ENCODE results near the gene SCLT1.
A peak's percentile ranks its signal among the peaks of the same experiment; 100 is the strongest.

SCLT1 gene

DNA sequence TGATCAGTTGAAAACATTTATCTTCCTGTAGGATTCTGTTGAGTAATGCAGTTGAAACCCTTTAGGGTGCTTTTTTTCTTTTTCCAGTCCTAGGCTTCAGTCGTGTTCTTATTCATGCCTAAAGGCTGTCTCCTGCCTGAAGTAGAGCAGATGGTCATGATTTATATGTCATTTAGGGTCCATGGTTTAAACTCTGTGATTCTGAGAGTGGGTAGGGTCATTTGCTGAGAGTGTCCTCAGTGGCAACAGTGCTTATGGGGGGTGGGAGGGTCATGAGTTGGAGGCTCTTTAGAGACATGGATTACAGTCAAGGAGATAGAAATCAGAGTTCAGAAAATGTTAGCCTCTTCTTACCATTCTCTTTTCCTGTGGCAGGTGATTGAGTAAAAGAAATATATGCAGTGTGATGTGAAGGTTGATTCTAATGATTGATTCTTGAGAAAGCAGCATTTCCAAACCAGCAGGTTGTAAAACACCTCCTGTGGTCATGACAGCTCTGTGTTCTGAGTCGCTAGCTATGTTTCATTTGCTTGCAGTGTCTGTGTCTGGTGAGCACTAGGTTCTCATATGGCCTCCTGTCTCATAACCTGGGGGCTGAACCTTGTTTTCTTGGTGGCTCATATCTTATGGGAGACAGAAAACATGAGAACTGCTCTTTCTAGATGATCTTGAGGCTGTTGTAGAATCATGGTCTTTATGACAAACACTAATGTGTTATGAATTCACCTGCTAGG is 223.4 kb downstream of the SCLT1 start:
- DNase-seq (ENCODE audit: low spot score), result no peak

DNA sequence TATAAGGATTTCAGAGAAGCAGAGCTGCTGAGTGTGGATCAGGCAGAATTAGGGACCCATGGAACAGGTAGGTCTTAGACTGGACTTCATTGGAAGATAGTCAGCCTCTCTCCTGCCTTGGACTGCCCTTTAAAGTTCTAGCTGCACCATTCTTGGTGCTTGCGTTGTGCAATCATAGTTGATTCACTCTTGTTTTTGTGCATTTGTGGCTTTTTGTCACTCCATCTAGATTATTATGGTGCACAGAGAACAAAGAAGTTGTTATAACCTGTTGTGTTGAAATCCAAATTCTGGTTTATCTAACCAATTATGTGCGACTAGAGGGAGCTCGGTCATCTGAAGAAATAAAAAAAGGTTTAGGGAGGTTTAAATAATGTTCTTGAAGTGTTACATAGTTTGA is 224.6 kb downstream of the SCLT1 start:
- no peak for DNase-seq (ENCODE audit: low spot score)

DNA sequence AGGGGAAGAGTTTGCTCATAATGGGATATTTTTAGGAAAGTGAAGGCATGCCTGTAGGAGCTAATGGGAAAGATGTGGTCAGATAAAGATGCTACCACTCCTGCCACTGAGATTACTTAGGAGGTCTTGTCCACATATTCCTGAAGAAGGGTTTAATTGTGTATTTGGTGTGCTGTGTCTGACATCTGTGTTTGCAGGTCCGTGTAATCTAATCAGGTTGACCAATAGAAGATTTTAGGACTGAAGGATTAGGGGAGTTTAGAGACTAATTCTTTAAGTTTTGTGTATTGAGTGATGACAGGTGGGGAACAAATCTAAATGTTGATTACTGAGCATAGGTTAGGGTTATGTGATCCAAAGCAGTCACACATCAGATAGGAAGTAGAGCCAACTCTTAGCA is 226.6 kb downstream of the SCLT1 start:
- no peak for DNase-seq (ENCODE audit: low spot score)

DNA sequence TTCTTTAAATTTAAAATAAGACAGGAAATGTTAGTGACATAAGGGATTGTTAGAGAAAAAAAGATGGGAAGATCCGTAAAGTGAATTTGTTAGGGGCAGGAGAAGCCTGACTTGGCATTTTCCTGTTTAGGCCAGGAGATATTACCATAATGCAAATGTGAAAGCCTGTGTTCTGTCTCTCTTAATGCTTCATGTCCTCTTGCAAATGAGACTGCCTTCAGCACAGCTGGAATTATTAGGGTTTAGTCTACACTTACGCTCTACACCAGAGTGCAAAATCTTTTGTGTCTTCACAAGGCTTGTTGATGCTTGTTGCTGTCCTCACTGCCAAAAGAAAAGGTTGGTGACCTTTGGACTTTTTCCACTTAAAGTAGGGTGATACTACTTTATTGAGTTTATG is 227.1 kb downstream of the SCLT1 start:
- no peak for DNase-seq (ENCODE audit: low spot score)

DNA sequence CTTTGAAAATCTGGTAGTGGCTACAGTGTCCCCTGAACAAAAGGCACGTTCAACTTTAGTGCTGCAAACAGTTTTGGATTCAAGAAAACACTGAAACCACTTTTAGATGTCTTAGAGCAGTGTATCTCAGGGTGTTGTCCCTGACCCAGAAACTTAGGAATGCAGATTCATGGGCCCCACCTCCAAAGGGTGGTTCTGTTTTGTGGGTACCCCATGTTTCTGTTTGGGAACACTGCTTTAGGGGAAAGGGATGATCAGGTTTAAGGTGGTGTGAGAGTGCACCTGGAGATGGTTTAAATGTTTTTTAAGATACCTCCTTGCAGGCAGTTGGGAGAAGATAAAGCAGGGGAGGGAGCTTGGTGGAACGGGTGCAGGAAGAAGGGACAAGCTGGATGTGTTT is 228.2 kb downstream of the SCLT1 start:
- no peak for DNase-seq (ENCODE audit: low spot score)

DNA sequence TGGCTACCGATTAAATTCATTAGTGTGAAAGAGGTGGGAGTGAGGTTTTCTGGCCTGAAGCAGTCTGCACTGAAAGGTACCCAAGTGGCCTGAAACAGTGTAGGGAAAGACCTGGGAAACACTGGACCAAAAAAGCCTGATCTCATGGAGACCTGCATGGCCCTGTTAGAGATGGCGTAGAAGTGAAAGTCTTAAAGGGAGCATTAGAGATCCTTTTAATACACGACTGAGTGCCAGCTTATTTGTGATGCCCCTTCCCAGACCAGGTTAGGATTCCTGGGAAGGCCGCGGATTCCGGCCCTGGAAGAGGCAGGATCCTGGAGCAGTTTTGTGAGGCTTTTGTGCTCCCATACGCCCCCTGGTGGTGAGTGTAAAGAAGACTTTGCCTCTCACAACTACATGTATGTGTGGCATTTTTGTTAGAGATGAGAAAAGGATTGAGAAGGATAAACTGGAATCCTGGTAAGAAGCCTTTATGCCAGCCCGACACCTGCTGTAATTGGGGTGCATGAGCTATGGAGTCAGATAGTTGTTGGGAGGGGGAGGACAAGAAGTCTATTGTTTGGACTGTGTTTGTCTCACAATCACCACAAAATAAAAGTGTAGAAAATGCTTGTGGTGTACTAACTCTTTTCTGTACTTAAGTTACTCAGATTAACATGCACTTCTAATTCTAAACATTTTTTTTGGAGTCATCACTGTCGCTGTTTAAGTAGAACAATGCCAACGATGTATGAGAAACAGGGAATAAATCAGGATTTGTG is 229.8 kb downstream of the SCLT1 start:
- DNase-seq (ENCODE audit: low spot score), result peak; percentile 83

DNA sequence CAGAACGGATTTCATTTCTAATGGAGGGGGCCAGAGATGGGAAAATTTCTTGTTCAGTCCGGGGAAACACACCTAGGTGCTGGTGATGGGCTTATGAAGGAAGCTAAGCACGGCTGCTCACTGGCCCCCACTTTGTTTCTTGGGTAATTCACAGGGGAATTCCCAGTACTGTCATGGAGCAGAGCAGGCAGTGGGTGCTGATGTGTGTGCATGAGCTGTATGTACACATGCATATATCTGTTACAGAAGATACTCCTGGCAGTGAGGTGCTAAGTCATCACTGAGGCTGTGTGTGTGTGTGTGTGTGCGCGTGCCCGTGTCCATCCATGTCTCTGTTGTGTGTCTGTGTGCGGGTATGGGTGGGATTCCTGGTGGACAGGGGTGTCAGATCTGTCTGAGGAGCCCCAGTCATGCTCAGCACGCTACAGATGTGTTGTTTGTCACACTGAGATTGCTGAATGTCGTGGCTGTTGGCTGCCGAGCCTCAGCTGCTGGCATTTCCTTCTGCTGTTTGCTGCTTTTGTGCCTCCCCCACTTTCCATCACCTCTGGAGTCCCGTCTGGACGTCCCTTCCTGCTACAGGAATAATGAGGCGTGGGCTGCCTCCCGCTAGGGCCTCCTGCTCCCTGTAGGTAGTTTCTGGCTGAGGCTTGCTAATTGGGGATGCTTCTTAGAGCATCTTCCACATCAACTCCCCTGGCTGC is 230.6 kb downstream of the SCLT1 start:
- DNase-seq (ENCODE audit: low spot score), result no peak

DNA sequence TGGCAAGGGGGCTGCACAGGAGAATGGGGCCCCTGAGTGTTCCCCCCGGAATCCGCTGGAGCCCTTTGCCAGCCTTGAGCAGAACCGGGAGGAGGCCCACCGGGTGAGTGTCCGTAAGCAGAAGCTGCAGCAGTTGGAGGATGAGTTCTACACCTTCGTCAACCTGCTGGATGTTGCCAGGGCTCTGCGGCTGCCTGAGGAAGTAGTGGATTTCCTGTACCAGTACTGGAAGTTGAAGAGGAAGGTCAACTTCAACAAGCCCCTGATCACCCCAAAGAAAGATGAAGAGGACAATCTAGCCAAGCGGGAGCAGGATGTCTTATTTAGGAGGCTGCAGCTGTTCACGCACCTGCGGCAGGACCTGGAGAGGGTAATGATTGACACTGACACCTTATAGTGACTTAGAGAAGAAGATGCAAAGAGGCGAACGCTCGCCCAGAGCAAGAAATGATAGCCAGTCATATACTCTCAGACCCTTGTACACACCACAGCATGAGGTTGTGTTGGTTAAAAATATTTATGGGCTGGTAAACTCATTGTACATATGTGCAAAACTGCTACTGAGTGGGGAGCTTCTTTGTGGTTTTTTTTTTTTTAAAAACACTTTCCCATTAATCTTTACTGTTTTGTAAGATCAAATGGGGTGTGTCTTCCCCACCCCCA is 231.4 kb downstream of the SCLT1 start:
- no peak for DNase-seq (ENCODE audit: low spot score)

DNA sequence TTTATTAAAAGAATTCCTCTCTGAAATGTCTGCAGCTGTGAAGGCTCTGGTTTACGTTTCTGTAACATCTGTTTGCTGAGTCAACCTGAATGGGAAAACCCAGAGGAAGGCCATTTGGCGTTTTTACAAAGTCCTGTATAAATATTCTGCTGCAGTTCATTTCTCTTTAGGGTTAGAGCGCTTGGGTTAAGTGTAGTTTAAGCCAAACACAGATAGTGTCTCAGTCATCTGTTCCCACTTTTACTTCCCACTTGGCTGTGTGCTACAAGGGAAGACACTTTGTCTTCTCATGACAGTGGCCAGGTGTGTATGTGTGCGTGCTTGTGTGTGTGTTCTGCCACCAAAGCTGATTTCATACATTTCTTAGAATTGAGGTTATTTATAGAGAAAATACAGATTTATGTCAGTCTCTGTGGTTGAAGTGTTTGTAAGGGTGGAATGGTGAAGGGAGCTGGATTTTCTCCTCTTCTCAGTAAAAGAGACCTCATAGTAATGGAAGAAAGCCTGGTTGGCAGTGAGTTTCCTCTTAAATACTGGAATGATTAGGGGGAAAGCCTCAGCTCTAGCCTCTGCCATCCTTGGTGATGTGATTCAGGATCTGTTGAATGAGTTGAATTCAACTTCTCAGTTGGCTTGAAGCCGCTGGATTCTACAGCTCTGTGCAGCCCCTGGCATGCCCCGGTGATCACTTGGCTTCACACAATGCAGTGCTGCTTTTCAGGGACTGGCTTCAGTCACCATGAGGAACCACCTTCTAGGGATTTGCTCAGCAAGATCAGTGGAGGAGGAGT is 233.3 kb downstream of the SCLT1 start:
- no peak for DNase-seq (ENCODE audit: low spot score)

DNA sequence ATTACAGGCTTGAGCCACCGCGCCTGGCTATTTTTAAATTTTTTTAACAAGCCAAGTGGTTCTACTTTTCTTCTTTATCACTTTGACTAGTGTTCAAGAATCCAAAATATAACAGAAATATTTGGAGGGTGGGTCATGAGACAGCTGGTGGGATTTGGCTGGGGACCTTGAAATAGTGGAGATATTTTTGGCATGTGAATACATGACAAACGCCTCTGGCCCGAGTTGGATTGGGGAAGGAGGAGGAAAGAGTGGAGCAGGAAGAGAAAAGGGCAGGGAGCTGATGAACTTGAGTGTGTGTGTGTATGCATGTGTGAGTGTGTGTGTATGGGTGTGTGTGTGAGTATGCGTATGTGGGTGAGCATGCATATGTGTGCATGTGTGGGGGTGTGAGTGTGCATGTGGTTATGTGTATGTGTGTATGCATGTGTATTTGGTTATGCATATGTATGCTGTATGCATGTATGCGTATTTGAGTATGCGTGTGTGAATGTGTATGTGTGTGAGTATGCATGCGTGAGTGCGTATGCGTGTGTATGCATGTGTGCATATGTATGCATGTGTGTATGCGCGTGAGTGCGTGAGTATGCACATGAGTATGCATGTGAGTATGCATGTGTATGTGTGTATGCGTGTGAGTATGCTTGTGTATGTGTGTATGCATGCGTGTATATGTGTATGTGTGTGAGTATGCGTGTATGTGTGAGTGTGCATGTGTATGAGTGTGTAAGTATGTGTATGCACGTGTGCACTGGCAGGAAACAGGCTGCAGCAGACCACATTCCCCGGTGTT is 234.3 kb downstream of the SCLT1 start:
- DNase-seq (ENCODE audit: low spot score), result no peak

DNA sequence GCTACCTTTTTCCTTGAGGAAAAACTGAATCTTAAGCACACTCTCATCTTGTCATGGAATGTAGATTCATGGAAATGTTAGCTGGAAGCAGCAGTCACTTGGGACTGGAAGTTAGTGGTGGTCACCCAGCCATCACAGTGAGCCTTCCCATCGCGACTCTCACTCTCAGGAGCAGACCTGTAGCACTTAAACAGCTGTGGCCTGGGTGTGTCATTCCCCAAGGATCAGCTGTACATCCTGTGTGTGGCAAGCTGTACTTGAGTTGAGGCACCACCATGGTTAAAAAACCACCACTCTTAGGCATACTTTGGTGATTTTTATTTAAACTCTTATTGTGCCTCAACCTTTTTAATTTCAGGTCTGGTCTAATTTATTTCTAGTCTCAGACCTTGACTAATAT is 237.1 kb downstream of the SCLT1 start:
- DNase-seq (ENCODE audit: low spot score), result no peak

DNA sequence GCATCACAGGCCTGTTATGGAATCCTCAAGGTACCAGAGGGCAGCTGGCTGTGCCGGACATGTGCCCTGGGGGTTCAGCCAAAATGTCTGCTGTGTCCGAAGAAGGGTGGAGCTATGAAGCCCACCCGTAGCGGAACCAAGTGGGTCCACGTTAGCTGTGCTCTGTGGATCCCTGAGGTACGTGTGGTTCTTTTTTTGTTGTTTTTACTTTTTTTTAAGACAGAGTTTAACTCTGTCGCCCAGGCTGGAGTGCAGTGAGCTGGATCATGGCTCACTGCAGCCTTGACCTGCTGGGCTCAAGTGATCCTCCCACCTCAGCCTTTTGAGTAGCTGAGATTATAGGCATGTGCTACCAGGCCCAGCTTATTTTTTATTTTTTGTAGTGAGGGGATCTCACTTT is 237.7 kb downstream of the SCLT1 start:
- DNase-seq (ENCODE audit: low spot score), result no peak

DNA sequence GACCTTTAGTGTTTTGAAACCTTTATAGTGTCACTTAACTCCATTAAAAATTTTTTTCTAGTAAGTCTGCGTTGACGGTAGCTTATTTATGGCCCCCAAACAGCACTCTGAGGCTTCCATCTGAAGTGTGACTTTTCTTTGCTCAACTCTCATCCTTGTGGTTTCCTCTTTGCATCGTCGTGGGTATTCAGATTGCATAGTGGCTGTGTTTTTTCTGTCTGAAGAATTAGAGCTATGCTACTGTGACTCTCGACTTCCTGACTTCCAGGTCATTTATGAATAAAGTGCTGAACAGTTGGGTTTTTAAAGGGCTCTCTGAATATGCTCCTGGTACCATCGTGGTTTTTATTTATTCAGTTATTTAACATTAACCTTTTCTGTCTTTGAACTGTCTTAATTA is 238.9 kb downstream of the SCLT1 start:
- DNase-seq (ENCODE audit: low spot score), result no peak

DNA sequence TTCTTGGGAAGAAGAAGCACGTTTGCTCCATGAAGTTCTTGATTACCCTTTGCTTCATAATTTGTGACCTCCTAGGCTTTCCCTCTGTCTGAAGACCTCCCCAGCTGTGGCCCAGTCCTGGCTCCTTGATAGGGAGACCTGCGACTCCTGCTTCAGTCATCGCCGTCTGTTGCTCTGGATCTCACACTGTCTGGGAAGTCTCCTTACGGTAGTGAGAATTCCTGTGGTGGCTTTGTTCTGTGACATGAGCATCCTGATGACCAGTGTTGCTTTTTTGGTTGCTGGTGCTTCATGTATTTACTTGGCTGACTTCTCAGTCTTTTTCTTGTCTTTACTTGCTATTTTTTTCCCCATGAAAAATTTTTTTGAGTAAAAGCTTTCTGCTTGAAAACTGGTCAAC is 239.6 kb downstream of the SCLT1 start:
- no peak for DNase-seq (ENCODE audit: low spot score)

DNA sequence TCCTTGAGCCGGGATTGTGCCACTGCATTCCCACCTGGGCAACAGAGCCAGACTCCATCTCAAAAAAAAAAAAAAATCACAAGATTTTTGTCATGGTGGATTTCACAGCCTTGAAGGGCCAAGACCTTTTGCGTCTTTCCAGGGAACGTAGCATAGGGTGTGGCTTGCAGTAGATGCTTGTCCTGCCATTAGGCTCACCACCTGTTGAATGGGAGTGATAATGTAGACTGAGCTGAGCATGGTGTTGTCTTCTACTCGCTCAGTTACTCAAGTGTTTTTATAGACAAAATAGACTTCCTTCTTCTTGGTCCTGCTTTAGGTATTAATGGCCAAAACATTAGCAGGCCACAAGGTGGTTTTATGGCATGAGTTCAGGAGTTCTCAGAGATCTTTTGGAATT is 243.1 kb downstream of the SCLT1 start:
- DNase-seq (ENCODE audit: low spot score), result no peak

DNA sequence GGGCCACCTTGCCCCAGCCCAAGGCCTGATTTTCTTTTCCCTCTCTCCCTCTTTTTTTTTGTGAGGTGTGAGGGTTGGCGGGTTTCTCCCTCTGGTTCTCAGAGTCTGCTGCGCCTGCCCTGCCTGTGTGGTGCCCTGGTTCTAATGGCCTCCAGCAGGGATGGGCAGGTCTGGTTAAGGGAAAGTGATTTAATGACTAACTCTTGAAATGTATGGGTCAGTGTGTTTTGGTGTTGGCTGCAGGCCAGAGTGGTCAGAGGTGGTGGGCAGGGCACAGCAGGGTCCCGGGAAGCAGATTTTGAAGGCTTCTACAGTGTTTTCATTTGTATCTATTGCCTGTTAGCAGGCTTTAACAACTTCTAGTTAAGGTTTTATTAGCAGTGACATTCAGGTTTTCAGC is 244.9 kb downstream of the SCLT1 start:
- DNase-seq (ENCODE audit: low spot score), result no peak

DNA sequence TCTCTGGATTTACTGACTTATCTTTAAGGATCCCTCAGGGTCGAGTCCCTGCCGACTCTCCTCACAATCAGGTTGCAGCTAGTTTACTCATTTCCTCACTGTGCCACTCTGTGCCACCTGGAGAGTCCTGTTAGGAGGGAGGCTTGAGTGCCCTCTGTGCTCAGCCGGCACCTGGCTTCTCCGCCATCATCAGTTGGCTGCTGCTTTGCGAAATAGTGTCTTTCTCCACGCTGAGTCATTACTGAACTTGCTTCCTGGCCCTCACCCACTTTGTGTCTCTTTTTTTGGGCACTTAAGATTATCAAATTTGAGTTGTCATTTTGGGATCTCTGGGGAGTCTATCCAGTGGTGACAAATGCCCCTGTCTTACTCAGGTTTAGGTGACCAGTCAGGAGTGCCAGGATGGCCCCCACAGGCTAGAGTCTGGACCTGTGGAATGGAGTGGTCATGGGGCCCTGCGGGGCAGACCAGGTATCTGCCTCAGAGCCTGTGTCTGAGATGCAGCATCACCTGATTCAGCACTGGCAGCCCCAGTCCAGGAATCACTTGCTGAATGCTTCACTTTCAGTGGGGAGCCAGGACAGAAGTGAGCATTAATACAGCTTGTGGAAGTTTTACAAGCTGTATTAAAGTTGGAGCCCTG is 246.1 kb downstream of the SCLT1 start:
- DNase-seq (ENCODE audit: low spot score), result no peak

DNA sequence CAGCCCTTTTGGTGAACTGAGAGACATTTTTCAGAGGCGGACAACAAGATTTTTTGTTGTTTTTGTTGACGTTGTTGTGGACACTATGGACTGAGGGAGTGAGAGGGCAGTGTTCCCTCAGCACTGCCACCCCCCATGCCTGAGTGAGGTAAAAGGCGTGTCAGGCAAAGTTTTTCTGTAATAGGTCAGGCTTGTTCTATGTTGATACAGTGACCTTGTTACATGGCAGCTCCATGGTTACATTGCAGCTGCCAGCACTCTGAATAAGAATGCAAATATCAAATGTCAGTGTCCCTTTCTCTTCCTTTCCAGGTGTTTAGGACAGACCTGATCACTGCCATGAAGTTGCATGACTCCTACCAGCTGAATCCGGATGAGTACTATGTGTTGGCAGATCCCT is 247.3 kb downstream of the SCLT1 start:
- DNase-seq (ENCODE audit: low spot score), result no peak

DNA sequence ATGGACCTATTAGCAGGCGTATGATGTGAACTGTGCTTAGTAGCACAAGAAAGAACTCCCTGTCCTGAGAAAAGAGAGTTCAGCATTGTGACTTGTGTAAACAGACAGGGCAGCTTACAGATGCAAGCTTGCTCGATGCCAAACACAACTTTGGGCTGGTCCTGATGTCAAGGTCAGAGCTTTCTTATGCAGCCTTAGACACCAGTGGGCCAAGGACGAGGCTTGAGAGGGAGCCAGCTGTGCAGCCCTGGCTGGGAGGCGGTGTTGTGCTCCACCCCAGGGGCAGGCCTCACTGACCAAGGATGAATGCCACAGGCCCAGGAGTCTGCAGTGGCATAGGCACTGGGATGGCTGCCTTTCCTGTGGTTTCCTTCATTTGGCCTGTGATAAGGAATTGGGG is 248.4 kb downstream of the SCLT1 start:
- DNase-seq (ENCODE audit: low spot score), result no peak

DNA sequence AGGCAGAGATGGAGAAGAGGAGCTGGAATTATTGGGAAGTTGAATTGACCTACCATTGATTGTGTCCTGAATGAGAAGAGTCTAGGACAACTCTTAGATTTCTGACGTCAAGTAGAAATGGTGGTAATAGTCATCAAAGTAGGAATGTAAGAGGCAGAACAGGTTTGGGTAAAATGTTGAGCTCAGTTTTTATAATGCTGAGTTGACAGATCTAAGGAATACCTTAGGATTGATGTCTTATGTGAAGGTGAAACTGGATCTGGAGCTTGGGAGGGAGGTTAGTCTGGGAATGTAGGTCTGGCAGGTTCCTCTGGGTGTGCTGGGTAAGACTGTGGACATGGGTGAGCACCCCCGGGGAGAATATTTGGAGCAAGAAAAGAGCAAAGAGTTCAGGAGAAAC is 251.9 kb downstream of the SCLT1 start:
- no peak for DNase-seq (ENCODE audit: low spot score)

Measured in hematopoietic multipotent progenitor cell treated with erythropoietin and hydrocortisone succinate and interleukin-3 and kit ligand, for 17 days (in vitro differentiated cells).